HG03378 (cell line): ENCODE data around the gene CDC42EP4.
A peak's percentile ranks its signal among the peaks of the same experiment; 100 is the strongest.
"Not testable (repeated sequence)": the region's sequence is repeated elsewhere in the genome, so short reads cannot be mapped to it uniquely, and the experiment has no call there.

Experiments
- ATAC-seq: cut with Tn5 transposase; IDR thresholded peaks from one replicate; pipeline ENCODE4 v1.9.1; 2021; ENCODE audit warnings: mild to moderate bottlenecking, moderate library complexity; ENCODE audit not compliant: unreplicated experiment

CDC42EP4 gene

GRCh38 chr17:73281928-73282327 is 29.9 kb downstream of the CDC42EP4 start:
- ATAC-seq: peak; percentile 97

GRCh38 chr17:73280191-73280590 is 31.6 kb downstream of the CDC42EP4 start:
- no peak for ATAC-seq

GRCh38 chr17:73279704-73280103 is 32.1 kb downstream of the CDC42EP4 start:
- ATAC-seq: no peak

GRCh38 chr17:73278465-73279453 is 33.0 kb downstream of the CDC42EP4 start:
- no peak for ATAC-seq

- ATAC-seq: no peak
Observed at GRCh38 chr17:73278049-73278464, 33.7 kb downstream of the CDC42EP4 start.

- no peak for ATAC-seq
Observed at GRCh38 chr17:73274490-73274889, 37.3 kb downstream of the CDC42EP4 start.

- ATAC-seq: no peak
Observed at GRCh38 chr17:73272906-73273218, 38.9 kb downstream of the CDC42EP4 start.

- ATAC-seq: peak; percentile 98
Observed at GRCh38 chr17:73271072-73271471, 40.7 kb downstream of the CDC42EP4 start.

- ATAC-seq: no peak
Observed at GRCh38 chr17:73269791-73270190, 42.0 kb downstream of the CDC42EP4 start.

GRCh38 chr17:73269329-73269615 is 42.5 kb downstream of the CDC42EP4 start:
- no peak for ATAC-seq

- no peak for ATAC-seq
Observed at GRCh38 chr17:73268582-73269328, 43.0 kb downstream of the CDC42EP4 start.

- ATAC-seq: no peak
Observed at GRCh38 chr17:73267648-73268537, 43.9 kb downstream of the CDC42EP4 start.

- ATAC-seq: no peak
Observed at GRCh38 chr17:73266796-73267195, 45.0 kb downstream of the CDC42EP4 start.

- ATAC-seq: no peak
Observed at GRCh38 chr17:73265646-73266640, 45.9 kb downstream of the CDC42EP4 start.

- ATAC-seq: not testable (repeated sequence)
Observed at GRCh38 chr17:73264448-73264847, 47.4 kb downstream of the CDC42EP4 start.

GRCh38 chr17:73262676-73263642 is 48.8 kb downstream of the CDC42EP4 start:
- ATAC-seq: no peak

GRCh38 chr17:73261952-73262675 is 49.7 kb downstream of the CDC42EP4 start:
- no peak for ATAC-seq

- ATAC-seq: no peak
Observed at GRCh38 chr17:73261617-73261951, 50.2 kb downstream of the CDC42EP4 start, which contains the start of gene CPSF4L. Gene CPSF4L (minus strand): TSS chr17:73261880. CDS start chr17:73261818, 62 bp downstream.
